Renal pelvis (tissue), 12 donors: Measurements from ENCODE around the gene ETS1. TPM values are rescaled to one million over a fixed set of nuclear protein-coding genes. Genes with fewer than 3 reads are reported as not detected.

Experiments
- DNase-seq: peaks from one replicate; pipeline ENCODE4 v3.0.0-alpha.2; 2013
- long read RNA-seq, 16 experiments: transcript quantifications; one replicate each; lab custom pipeline, GENCODE V29; 2026
- polyA plus RNA-seq, 3 donors: library from polyadenylated mRNA; unstranded; fragments of 120-200 nt; gene quantifications; one replicate each; pipeline ENCODE4 v1.2.1, GENCODE V29; 2013; ENCODE audit not compliant: insufficient read length in 3 of 3

Gene ETS1, protein sequence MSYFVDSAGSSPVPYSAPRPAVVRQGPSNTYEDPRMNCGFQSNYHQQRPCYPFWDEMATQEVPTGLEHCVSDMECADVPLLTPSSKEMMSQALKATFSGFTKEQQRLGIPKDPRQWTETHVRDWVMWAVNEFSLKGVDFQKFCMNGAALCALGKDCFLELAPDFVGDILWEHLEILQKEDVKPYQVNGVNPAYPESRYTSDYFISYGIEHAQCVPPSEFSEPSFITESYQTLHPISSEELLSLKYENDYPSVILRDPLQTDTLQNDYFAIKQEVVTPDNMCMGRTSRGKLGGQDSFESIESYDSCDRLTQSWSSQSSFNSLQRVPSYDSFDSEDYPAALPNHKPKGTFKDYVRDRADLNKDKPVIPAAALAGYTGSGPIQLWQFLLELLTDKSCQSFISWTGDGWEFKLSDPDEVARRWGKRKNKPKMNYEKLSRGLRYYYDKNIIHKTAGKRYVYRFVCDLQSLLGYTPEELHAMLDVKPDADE
- 10 to 100 TPM; 64.4 to 68.6 (median 66.8) TPM for polyA plus RNA-seq
- long read RNA-seq, donor 1, full-length matches to known transcripts, result 3 of 11 reads
- long read RNA-seq, donor 1, partial matches to known transcripts, result 8 of 11 reads
- long read RNA-seq, donor 1, other reads (novel, unspliced or antisense), result 0 of 11 reads
- long read RNA-seq, donor 2, partial matches to known transcripts, result 12 of 14 reads
- long read RNA-seq, donor 2, other reads (novel, unspliced or antisense), result 0 of 14 reads
- long read RNA-seq, donor 3, full-length matches to known transcripts, result 6 of 12 reads
- long read RNA-seq, donor 3, partial matches to known transcripts, result 6 of 12 reads
- long read RNA-seq, donor 3, other reads (novel, unspliced or antisense), result 0 of 12 reads
- long read RNA-seq, donor 4, partial matches to known transcripts, result 43 of 47 reads
- long read RNA-seq, donor 4, other reads (novel, unspliced or antisense), result 0 of 47 reads
- long read RNA-seq, donor 5, partial matches to known transcripts, result 0 of 1 reads
- long read RNA-seq, donor 5, other reads (novel, unspliced or antisense), result 0 of 1 reads
- long read RNA-seq, donor 6, transcript ETS1-201 (8 exons, 2,231 nt), result major isoform, 12 of 25 reads
- long read RNA-seq, donor 6, partial matches to known transcripts, result 13 of 25 reads
- long read RNA-seq, donor 6, other reads (novel, unspliced or antisense), result 0 of 25 reads
- long read RNA-seq, donor 7, full-length matches to known transcripts, result 7 of 19 reads
- long read RNA-seq, donor 7, partial matches to known transcripts, result 12 of 19 reads
- long read RNA-seq, donor 7, other reads (novel, unspliced or antisense), result 0 of 19 reads
- long read RNA-seq, donor 8, full-length matches to known transcripts, result 5 of 14 reads
- long read RNA-seq, donor 8, partial matches to known transcripts, result 9 of 14 reads
- long read RNA-seq, donor 8, other reads (novel, unspliced or antisense), result 0 of 14 reads
- long read RNA-seq, donor 9, full-length matches to known transcripts, result 5 of 52 reads
- long read RNA-seq, donor 9, partial matches to known transcripts, result 47 of 52 reads
- long read RNA-seq, donor 9, other reads (novel, unspliced or antisense), result 0 of 52 reads
- long read RNA-seq, donor 10, partial matches to known transcripts, result 13 of 16 reads
- long read RNA-seq, donor 10, other reads (novel, unspliced or antisense), result 0 of 16 reads
- long read RNA-seq, donor 11, partial matches to known transcripts, result 9 of 9 reads
- long read RNA-seq, donor 11, other reads (novel, unspliced or antisense), result 0 of 9 reads
- long read RNA-seq, donor 12, transcript ETS1-201 (8 exons, 2,231 nt), result major isoform, 8 of 23 reads
- long read RNA-seq, donor 12, partial matches to known transcripts, result 15 of 23 reads
- long read RNA-seq, donor 12, other reads (novel, unspliced or antisense), result 0 of 23 reads
- long read RNA-seq, donor 13, partial matches to known transcripts, result 6 of 9 reads
- long read RNA-seq, donor 13, other reads (novel, unspliced or antisense), result 0 of 9 reads
- long read RNA-seq, donor 14, result 0 reads
- long read RNA-seq, donor 15, full-length matches to known transcripts, result 4 of 14 reads
- long read RNA-seq, donor 15, partial matches to known transcripts, result 10 of 14 reads
- long read RNA-seq, donor 15, other reads (novel, unspliced or antisense), result 0 of 14 reads
- long read RNA-seq, donor 16, partial matches to known transcripts, result 15 of 19 reads
- long read RNA-seq, donor 16, other reads (novel, unspliced or antisense), result 0 of 19 reads

DNA sequence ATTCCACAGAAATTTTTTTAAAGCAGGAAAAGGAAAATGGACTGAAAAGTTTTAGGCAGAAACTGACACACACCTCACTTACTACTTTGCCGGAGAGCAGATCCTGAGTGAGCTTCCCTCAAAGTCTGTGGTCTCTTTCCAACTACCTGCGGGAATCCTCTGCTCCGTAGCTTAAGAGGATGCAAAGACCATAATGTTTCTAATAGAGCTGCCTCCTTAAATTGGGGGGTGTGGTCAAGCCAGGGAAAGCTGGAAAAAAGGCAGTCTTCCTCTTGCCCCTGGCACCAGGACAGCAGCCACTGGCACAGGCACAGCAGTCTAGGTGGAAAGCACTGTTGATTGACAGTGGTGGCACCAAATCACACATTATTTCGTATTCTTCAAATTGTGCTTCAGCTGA, at the start of gene ETS1:
TSS of gene ETS1 (minus strand) at position 144 of the 400 bp plus-strand sequence. CDS start 14,428 bp downstream, outside the sequence.
- DNase-seq, result no peak

DNA sequence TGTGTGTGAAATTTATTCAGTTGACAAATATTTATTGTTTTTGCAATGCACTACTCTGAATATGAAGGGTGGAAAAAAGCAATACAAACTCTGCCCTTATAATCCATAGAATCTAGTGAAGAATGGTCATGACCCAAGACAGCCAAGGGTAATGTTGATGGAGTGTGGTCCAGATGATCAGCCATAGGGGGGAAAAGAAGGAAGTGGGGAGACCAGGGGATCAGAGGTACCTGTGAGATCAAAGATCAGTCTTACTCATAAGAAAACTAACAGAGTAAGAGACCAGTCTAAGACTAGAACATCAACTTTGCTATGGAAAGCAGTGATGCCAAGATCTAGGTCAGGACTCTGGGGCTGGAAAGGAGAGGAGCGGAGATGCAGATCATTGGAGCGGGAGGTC, 47.0 kb upstream of the ETS1 start:
- no peak for DNase-seq

DNA sequence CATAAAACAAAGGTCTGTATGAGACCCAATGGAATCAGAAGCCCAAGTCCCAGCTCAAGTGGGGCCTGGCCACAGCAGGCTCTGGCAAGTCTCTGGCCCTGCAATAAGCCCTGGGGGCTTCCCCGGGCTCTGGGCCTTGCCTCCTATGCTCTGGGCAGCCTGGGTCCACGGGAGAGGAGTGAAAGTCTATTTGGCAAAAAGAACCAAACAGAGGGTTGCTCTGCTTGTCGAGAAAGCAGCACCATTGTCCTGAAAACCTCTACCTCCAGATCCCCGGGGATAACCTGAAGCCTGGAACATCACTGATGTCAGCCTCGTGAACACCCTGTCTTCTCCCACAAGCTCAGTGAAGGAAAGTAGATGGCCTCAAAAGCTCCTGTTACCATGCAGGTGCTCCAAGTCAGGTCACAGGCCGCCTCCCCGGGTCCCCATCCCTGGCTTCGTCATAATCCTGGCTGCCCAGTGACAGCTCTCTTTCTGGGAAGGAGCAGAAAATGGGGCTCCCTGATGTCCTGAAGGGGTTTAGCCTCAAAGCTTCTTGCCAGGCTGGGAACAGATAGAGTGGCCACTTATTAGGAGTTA, 46.1 kb upstream of the ETS1 start:
- no peak for DNase-seq

DNA sequence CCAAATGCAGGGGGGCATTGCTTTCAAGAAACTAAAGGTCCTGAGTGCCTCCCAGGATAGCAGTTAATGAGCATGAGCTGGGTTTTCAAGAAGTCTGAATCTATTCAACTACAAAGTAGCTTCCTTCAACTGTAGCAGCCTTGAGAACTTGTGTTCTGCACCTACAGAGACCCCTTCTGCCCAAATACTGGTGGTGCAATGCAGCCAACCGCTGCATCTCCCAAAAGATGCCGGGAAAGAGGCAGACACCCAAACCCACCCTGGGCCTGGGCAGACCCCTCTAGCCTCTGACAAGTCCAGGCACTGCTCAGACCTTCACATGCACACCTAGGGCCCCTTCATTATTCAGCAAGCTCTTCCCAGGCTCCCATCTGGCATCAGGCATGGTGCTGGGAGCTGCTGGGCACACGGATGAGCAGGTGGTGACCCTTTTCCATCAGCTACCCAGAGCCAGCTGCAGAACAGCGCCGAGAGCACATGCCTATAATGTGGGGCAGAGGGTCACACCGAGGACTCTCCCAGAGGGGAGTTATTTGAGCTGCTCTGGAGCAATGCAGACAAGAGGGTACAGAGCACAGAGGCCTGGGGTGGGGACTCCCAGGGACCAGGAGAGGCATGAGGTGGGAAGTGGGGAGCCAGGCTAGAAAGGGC, 44.9 kb upstream of the ETS1 start:
- DNase-seq, result no peak

DNA sequence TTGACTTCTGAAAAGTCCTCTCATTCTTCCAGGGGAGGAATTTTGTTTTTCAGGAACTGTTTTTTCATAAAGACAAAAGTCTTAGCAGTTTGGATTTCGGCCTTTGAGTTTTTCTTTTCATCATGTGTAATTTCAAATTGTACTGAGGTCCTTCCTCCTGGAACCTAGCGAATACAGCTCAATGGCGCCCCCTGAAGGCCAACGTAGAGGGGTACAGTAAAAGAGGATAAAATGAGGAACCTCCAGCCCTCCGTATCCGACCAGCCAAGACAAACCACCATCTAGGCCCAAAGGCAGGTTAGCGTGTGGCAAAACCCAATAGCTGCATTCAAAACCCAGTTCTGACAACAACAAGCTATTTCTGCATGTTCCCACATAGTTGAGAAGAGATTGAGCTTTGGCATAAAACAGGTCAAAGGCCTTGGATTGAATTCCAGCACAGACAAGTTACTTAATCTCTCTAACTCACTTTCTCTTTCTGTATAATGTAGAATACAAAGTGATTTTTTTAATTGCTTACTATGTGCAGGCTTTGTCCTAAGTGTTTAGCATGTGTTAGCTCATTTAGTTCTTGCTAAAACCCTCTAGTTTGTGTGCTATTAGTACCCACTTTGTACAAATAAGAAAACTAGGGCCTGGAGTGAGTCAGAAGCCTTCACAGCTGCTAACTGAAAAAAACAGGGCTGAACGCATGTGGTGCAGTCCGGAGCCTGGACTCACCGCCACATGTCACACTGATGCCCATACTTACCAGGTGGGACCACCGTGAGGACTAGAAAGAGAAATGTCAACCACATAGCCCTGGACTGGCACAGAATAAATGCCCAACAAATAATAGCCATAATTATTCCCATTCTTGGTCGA, 43.2 kb upstream of the ETS1 start:
- peak; percentile 88 for DNase-seq

DNA sequence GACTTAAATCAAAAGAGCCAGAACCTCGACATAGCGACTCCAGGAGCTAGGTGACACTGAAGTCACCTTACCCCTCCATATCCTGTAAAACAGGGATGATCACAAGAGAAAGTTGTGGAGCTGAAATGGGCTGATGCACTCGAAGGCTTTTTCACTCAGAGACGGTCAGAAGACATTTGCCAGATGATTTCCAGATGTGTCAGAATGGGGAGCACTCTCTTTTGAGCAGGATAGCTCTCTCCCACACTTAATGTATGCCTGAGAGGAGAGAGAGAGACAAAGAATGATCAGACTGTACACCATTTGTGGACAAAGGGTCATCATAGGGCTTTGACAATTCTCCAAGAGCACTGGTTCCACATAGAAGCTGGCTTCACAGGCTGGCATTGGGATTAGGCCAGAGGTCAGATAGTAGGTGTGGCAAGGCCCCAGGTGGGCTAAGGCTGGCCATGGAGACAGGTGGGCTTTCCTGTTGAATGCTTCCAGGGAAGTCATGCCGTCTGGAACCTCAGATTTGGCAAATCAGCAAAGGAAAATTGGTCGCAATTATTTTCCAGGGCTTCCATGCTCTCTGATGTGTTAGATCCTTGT, 42.3 kb upstream of the ETS1 start:
- DNase-seq, result no peak

DNA sequence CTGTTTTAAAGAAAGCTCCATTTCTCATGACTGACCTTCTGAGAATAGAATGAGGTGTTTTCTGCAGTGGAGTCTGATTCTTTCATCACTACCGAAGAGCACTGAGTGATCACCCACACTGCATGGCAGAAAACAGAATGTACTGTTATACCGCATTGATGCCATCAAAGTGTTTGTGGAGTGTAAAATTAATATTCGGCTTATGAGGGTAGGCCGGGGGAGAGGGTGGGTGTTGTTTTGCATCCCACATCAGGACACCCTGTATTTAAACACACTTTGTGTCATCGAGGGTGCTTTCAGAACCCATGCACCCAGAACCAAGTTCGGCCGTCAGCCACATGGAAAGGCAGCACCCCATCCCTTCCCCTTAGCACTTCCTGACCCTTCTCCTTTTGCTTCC, 41.3 kb upstream of the ETS1 start:
- no peak for DNase-seq

DNA sequence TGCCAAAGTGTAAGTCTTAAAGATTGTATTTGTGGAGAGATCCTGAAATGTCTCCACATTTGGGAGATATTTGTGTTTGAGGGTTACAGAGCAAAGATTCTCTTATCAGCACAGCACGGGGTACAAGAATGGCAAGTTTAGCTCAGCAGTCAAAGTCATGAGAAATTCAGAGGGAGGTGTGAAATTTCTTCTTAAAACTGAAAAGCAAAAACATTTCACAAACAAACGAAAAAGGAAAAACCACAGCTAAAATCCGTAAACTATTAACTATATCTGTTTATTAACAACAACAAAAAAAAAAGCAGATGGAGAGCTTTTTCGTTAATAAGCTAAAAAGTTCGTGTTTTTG, 40.9 kb upstream of the ETS1 start:
- no peak for DNase-seq

DNA sequence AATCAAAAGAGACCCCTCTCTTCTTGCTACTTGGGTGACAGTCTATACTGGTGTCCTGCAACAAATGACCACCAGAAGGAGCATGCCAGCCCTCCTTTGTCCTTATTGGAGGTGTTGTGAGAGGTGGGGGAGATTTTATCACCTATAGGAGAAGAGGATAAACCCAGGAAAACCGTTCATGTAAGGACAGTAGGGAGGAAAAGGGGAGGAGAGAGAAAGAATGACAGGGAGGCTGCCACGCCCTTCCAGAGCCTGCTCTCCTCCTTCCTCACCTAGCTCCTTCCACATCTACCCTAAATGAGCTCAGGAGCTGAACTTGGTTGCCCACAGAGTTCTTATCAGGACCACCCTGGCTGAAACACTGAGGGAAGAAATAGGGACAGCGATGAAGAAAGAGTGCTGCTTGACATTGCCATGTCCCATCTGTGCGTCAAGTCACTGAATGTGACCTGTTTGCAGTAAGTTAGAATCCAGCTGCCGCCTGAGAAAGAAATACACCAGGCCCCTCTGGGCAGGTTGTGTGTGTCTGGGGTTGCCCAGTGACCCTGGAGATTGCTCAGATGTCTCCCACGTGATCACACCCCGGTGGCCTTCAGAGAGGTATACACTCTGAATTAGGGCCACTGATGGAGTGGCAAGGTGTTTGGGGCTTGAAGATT, 40.4 kb upstream of the ETS1 start:
- DNase-seq, result no peak

DNA sequence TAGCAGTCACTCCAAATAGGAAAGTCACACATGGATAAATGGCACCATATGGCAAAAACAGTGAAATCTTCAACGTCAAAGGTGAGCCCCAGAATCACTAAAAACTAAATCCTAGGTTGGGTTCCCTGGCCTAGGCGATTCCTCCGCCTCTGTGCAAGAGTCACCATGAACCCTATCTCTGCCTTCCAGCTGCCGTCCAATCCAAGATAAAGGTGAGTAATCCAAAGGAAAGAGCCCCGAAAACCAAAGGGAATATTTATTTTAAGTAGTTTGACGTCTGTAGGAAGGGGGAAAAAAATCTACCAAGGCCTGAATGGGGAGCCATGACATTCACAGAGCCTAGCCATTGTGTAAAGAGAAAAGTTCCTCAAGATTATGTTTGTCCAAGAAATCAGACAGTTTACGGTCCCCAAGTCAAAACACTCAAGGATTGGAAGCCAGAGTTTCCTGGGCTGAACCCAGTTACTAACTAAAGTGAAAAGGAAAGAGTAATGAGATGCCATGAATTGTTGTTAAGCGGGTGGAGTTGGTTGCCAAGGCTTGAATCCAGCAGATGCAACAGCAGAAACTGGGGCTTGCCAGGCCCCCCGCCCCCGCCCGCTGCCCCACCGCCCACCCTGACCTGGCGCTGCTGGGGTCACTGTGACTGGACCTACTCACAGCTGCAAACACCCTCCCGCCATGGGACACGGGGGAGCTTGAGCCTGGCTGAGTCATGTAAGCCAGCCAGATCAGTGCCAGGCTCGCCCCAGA, 39.7 kb upstream of the ETS1 start:
- DNase-seq, result no peak

DNA sequence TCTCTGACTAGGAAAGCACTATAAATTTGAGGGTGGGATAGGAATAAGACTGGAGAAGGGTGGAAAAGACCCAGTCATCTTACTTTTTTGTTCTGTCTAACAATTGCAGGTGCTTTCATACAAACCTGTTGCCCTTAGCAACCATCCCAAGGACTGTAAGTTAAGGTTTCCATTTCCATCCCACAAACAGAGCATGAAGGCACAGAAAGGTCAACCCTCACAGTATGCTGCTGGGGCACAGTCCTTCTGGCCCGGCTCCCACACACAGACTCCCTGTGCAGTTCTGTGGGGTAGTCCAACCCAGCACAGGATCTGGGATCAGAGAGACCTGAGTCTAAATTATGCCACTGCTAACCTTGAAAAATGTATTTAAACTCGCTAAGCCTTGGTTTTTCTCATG, 38.4 kb upstream of the ETS1 start:
- DNase-seq, result no peak

DNA sequence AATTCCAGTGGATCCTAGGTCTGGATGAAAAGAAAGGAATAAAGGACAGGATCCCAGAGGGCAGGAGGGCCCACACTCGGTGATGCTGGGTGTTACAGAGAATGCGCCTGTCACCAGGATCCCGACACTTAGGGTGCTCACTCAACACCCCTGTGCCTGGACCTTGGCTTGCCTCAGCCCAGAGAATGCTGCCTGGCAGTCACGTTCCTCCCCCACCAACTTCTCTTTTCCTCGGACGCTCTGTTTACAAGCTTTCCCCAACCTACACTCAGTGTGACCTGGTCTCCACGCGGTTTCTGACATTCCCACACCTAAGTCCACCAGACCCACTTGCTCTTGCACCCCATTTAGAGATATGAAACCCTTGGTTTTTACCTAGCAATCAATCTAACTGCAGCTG, 38.0 kb upstream of the ETS1 start:
- DNase-seq, result no peak

DNA sequence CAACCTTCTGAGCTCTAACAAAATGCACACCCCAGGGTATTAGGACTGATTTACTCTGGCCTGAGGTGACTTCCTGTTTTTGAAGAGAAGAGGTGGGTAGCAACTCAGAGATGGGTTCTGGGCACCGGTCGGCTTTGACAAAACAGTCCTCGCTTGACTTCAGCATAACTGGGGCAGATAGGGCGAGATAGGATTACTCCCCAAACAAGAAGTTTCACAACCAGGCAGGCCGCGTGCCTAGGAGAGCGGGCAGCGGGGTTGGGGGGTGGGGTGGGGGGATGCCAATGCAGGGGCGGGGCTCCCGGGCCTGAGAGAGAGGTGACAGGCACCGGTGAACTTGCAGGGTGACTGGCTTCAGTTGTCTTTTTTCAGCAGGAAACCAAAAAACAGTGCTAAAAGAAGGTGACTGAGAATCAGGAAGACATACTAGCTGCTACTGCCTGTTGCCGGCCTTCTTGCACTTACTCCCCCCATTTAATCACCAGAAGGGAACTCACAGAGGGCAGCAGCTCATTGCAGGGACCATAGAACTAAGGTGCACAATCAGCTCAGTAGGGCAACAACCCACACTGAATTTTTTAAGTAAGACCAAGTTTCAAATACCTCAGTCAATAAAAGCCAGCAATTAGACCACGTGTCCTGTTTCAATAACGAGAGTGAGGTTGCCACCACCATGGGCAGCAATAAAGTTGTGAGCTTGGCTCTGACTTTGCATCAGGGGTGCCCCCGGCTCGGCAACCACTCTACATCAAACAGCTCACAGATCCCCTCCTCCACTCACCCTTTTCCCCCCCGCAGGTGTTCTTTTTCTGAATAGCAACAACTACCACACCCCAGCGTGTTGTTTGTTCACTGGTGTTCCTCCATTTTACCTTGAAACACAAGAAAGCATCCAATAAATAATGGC, 37.2 kb upstream of the ETS1 start:
- no peak for DNase-seq

DNA sequence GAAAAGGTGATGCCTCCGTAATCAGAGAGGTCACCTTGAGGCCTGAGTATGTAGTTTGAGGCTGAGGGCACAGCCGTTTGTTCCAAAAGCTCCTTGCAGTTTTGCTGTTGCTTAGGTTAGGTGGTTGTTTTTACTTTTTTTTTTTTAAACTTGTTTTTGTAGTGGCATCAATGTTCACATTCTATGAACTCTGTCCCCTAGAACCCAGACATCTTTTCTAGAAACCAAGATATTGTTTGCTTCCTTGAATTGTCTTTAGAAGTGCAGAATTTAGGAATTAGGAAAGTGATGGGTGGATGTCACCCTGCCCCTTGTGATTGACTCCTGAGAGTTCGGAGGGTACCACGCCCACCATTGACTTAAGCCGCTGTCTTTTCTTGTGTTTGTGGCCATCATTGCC, 35.7 kb upstream of the ETS1 start:
- DNase-seq, result no peak
